Measurements from ENCODE around the gene LRRC8B. TPM values are rescaled to one million over a fixed set of nuclear protein-coding genes. Genes with fewer than 3 reads are reported as not detected.

Gene LRRC8B
- total and polyA plus RNA-seq, 2 of the 8 experiments (the other 6 are each of a cell fraction or from before 2014, with no cell fraction given): 18.4 to 29.2 TPM

DNA sequence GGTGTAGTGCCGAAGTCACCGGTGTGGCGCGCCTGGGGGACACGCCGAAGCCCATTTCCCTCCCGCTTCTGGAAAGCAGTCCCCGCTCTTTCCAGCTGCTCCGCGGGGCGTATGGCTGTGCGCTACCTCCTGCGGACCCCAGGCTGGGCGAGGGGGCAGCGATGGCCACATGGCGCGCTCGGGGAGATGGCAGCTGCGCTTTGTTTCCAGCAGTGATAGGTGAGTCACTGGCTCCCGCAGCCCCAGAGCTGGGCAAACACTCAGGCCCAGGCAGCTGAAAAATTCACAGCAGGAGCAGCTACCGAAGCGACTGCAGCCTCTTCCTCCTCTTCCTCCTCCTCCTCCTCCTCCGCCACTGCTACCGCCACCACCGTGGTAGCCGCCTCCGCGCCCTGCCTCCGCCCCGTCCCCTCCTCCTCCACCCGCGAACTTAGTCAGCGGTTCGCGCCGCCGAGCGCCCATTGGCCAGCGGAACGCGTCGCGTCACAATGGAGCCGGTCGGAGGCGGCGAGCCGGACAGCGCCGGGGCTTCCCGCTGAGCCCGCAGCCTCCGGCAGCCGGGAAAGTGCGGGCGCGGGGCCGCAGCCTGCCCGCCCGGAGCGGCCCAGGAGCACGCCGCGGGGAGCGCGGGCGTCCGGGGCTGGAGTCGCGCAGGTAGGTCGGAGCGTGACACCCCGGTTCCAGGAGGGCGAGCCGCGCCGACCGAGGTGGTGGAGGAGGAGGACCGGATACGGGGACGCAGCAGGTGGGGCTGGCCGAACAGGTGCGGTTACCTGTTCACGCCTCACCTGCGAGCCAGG, at the start of gene LRRC8B (continued):
- TF ChIP-seq CEBPB (IDR thresholded peaks at IDR 0.05; ENCODE audit: low read depth, low read length): no peak
- TF ChIP-seq POU5F1 (IDR thresholded peaks at IDR 0.05; ENCODE audit: low read depth, low read length): no peak
- no peak for TF ChIP-seq NRF1 (IDR thresholded peaks at IDR 0.05; ENCODE audit: low read depth, low read length)
- TF ChIP-seq PHF8 (conservative IDR thresholded peaks at IDR 0.05; ENCODE audit: low read depth, low read length): peak; percentile 84
- TF ChIP-seq TBP (IDR thresholded peaks at IDR 0.05; ENCODE audit: low read depth, low read length): peak; percentile 79
- TF ChIP-seq SP4 (IDR thresholded peaks at IDR 0.05; ENCODE audit: low read length): no peak
- no peak for TF ChIP-seq KDM5A (IDR thresholded peaks at IDR 0.05; ENCODE audit: low read length)
- no peak for TF ChIP-seq SIRT6 (IDR thresholded peaks at IDR 0.05; ENCODE audit: low read length)
- no peak for TF ChIP-seq JUN (IDR thresholded peaks at IDR 0.05; ENCODE audit: low read depth, low read length)
- TF ChIP-seq KDM4A (IDR thresholded peaks at IDR 0.05; ENCODE audit: low read depth, low read length, severe bottlenecking): peak; percentile 99
- TF ChIP-seq HDAC2 (IDR thresholded peaks at IDR 0.05; ENCODE audit: borderline replicate concordance in 1 of 2, low read depth in 2 of 2, low read length in 2 of 2): no peak; a peak in 1 of 4 replicates
- TF ChIP-seq MAFK (IDR thresholded peaks at IDR 0.05; ENCODE audit: low read depth, low read length): peak; percentile 9; the same call in 1 of the 2 replicates
- TF ChIP-seq TCF12 (IDR thresholded peaks at IDR 0.05; ENCODE audit: low read depth, low read length): peak; percentile 5; the same call in 1 of the 2 replicates
- peak; percentile 46 for TF ChIP-seq JUND (IDR thresholded peaks at IDR 0.05; ENCODE audit: low read length)
- TF ChIP-seq SAP30 (IDR thresholded peaks at IDR 0.05; ENCODE audit: insufficient read depth, insufficient replicate concordance, low read length): no peak
- TF ChIP-seq CHD1 (IDR thresholded peaks at IDR 0.05; ENCODE audit: low read depth, low read length): no peak
- peak; percentile 24; the same call in 1 of the 2 replicates for TF ChIP-seq KDM1A (IDR thresholded peaks at IDR 0.05; ENCODE audit: borderline replicate concordance, low read length)
- peak; percentile 82 for TF ChIP-seq MAX (IDR thresholded peaks at IDR 0.05)
- no peak for TF ChIP-seq RXRA (IDR thresholded peaks at IDR 0.05; ENCODE audit: insufficient read depth, low read depth, low read length)
- no peak for TF ChIP-seq RAD21 (IDR thresholded peaks at IDR 0.05 in 1 of 2, conservative IDR thresholded peaks at IDR 0.05 in 1 of 2; ENCODE audit: low read depth in 2 of 2, low read length in 2 of 2)
- TF ChIP-seq SIN3A (conservative IDR thresholded peaks at IDR 0.05 in 1 of 2, IDR thresholded peaks at IDR 0.05 in 1 of 2; ENCODE audit: low read depth in 1 of 2, low read length in 2 of 2): peak in 1 of 2 experiments; percentile 71; a peak in 2 of 4 replicates
- TF ChIP-seq HDAC6 (IDR thresholded peaks at IDR 0.05; ENCODE audit: low read depth, low read length): no peak
- TF ChIP-seq CHD2 (IDR thresholded peaks at IDR 0.05; ENCODE audit: low read length): no peak
- TF ChIP-seq CTBP2 (IDR thresholded peaks at IDR 0.05; ENCODE audit: borderline replicate concordance, insufficient read depth, insufficient read length, low read length): no peak

Measured in H1 (cell line).